ENCODE data around the gene TWF2. TPM values are rescaled to one million over a fixed set of nuclear protein-coding genes. Genes with fewer than 3 reads are reported as not detected.

TWF2 gene
- total and polyA plus RNA-seq, 2 of the 13 experiments (the other 11 are each of a cell fraction or from before 2014, with no cell fraction given): 45.5 to 108 TPM

DNA sequence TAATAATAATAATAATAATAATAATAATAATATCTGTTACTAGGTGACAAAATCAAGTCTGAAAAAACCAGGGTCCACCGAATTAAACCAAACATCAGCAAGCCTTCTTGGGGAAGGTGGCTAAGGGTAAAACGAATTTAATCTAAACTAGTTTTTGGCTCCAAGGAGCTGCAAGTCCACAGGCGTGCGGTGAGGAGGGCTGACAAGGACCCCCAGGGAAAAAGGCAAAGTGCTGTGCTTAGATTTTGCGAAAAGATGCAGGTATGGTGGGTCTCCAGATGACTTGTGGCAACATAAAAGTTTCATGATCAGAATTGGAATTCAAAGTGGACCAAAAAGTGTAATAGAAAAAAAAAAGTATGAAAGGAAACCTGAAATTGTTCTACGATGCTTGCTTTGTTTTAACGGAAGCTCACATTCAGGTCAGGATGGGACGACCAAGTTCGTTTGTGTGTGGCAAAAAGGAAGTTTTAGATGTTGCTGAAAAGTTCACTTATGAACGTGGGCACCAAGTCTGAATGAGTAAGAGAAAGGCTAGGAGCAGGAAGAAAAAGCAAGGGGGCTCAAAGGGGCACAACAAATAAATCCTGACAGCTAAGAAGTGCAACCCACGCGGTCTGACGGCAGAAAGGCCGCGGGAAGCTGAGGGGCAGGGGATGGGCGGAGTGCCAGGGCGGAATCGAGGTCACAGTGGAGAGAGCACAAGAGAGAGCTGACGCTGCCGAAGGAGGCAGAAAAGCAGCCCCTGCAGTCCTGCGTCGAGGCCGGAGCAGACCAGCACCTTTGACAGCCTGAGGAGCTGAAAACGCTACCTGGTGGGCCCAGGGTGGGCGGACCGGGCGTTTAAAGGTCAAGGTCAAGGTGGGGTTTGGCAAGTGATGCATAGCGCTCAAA is 38.4 kb upstream of the TWF2 start (continued):
- TF ChIP-seq CREM (IDR thresholded peaks at IDR 0.05): 0 out of 2 replicates have a peak, but pooled peaks have one; percentile 11
- TF ChIP-seq CREM (CRISPR knock-in tag; IDR thresholded peaks at IDR 0.05): no peak
- peak; percentile 46; the same call in 1 of the 2 replicates for TF ChIP-seq RXRA (CRISPR knock-in tag; IDR thresholded peaks at IDR 0.05)
- peak; percentile 79 for TF ChIP-seq SAP130 (CRISPR knock-in tag; IDR thresholded peaks at IDR 0.05; ENCODE audit: low read depth)
- TF ChIP-seq, protein P1, sequence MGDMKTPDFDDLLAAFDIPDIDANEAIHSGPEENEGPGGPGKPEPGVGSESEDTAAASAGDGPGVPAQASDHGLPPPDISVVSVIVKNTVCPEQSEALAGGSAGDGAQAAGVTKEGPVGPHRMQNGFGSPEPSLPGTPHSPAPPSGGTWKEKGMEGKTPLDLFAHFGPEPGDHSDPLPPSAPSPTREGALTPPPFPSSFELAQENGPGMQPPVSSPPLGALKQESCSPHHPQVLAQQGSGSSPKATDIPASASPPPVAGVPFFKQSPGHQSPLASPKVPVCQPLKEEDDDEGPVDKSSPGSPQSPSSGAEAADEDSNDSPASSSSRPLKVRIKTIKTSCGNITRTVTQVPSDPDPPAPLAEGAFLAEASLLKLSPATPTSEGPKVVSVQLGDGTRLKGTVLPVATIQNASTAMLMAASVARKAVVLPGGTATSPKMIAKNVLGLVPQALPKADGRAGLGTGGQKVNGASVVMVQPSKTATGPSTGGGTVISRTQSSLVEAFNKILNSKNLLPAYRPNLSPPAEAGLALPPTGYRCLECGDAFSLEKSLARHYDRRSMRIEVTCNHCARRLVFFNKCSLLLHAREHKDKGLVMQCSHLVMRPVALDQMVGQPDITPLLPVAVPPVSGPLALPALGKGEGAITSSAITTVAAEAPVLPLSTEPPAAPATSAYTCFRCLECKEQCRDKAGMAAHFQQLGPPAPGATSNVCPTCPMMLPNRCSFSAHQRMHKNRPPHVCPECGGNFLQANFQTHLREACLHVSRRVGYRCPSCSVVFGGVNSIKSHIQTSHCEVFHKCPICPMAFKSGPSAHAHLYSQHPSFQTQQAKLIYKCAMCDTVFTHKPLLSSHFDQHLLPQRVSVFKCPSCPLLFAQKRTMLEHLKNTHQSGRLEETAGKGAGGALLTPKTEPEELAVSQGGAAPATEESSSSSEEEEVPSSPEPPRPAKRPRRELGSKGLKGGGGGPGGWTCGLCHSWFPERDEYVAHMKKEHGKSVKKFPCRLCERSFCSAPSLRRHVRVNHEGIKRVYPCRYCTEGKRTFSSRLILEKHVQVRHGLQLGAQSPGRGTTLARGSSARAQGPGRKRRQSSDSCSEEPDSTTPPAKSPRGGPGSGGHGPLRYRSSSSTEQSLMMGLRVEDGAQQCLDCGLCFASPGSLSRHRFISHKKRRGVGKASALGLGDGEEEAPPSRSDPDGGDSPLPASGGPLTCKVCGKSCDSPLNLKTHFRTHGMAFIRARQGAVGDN (CRISPR knock-in tag; IDR thresholded peaks at IDR 0.05): peak; percentile 60
- peak; percentile 6; the same call in 1 of the 2 replicates for TF ChIP-seq BCL6 (CRISPR knock-in tag; IDR thresholded peaks at IDR 0.05)
- no peak for TF ChIP-seq HMG20A (CRISPR knock-in tag; IDR thresholded peaks at IDR 0.05; ENCODE audit: borderline replicate concordance)
- TF ChIP-seq, protein P2, sequence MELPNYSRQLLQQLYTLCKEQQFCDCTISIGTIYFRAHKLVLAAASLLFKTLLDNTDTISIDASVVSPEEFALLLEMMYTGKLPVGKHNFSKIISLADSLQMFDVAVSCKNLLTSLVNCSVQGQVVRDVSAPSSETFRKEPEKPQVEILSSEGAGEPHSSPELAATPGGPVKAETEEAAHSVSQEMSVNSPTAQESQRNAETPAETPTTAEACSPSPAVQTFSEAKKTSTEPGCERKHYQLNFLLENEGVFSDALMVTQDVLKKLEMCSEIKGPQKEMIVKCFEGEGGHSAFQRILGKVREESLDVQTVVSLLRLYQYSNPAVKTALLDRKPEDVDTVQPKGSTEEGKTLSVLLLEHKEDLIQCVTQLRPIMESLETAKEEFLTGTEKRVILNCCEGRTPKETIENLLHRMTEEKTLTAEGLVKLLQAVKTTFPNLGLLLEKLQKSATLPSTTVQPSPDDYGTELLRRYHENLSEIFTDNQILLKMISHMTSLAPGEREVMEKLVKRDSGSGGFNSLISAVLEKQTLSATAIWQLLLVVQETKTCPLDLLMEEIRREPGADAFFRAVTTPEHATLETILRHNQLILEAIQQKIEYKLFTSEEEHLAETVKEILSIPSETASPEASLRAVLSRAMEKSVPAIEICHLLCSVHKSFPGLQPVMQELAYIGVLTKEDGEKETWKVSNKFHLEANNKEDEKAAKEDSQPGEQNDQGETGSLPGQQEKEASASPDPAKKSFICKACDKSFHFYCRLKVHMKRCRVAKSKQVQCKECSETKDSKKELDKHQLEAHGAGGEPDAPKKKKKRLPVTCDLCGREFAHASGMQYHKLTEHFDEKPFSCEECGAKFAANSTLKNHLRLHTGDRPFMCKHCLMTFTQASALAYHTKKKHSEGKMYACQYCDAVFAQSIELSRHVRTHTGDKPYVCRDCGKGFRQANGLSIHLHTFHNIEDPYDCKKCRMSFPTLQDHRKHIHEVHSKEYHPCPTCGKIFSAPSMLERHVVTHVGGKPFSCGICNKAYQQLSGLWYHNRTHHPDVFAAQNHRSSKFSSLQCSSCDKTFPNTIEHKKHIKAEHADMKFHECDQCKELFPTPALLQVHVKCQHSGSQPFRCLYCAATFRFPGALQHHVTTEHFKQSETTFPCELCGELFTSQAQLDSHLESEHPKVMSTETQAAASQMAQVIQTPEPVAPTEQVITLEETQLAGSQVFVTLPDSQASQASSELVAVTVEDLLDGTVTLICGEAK (IDR thresholded peaks at IDR 0.05): no peak
- TF ChIP-seq, protein P2 (CRISPR knock-in tag; IDR thresholded peaks at IDR 0.05): no peak
- TF ChIP-seq, protein P3, sequence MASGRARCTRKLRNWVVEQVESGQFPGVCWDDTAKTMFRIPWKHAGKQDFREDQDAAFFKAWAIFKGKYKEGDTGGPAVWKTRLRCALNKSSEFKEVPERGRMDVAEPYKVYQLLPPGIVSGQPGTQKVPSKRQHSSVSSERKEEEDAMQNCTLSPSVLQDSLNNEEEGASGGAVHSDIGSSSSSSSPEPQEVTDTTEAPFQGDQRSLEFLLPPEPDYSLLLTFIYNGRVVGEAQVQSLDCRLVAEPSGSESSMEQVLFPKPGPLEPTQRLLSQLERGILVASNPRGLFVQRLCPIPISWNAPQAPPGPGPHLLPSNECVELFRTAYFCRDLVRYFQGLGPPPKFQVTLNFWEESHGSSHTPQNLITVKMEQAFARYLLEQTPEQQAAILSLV (CRISPR knock-in tag; IDR thresholded peaks at IDR 0.05; ENCODE audit: borderline replicate concordance): no peak
- TF ChIP-seq HNRNPUL1 (IDR thresholded peaks at IDR 0.05; ENCODE audit: low read depth, low read length): no peak
- no peak for TF ChIP-seq KDM3A (CRISPR knock-in tag; IDR thresholded peaks at IDR 0.05; ENCODE audit: low read depth)
- TF ChIP-seq NFE2 (CRISPR knock-in tag; IDR thresholded peaks at IDR 0.05): no peak
- TF ChIP-seq ELF4 (CRISPR knock-in tag; IDR thresholded peaks at IDR 0.05; ENCODE audit: borderline replicate concordance): no peak
